AG10803 (cell line): Measurements from ENCODE around the gene TMEM140.

Experiments
- DNase-seq: peaks from one replicate; pipeline ENCODE4 v3.0.0; 2010; ENCODE audit warnings: low read depth
- H3K4me3 ChIP-seq: 2 replicates; pipeline ENCODE4 v1.5.1; 2011; ENCODE audit warnings: mild to moderate bottlenecking, low read length, control low read depth
- CTCF ChIP-seq: conservative IDR thresholded peaks from 2 replicates; pipeline ENCODE4 v1.5.1; 2011; ENCODE audit warnings: mild to moderate bottlenecking, low read length, control low read depth, inconsistent platforms

The TMEM140 gene

GRCh38 chr7:135188298-135188984 lies 40.6 kb downstream of the TMEM140 start:
- no peak overlapping the region for H3K4me3 ChIP-seq
- no peak for DNase-seq
- TF ChIP-seq CTCF, result no peak

- DNase-seq, result no peak
- H3K4me3 ChIP-seq, result no peak overlapping the region
- TF ChIP-seq CTCF, result no peak
These were observed 41.4 kb downstream of the TMEM140 start for GRCh38 chr7:135189221-135189662.

GRCh38 chr7:135189961-135190360 lies 42.1 kb downstream of the TMEM140 start:
- DNase-seq, result peak; percentile 72
- TF ChIP-seq CTCF, result no peak
- no peak overlapping the region for H3K4me3 ChIP-seq

- no peak for TF ChIP-seq CTCF
- no peak for DNase-seq
- H3K4me3 ChIP-seq, result no peak overlapping the region
These were observed 42.8 kb downstream of the TMEM140 start for GRCh38 chr7:135190703-135191102.

- no peak for TF ChIP-seq CTCF
- DNase-seq, result no peak
- H3K4me3 ChIP-seq, result no peak overlapping the region
These were observed 45.2 kb downstream of the TMEM140 start for GRCh38 chr7:135192914-135193536.

- no peak overlapping the region for H3K4me3 ChIP-seq
- DNase-seq, result peak; percentile 94
- no peak for TF ChIP-seq CTCF
These were observed 45.8 kb downstream of the TMEM140 start for GRCh38 chr7:135193615-135194081.

- no peak for DNase-seq
- no peak overlapping the region for H3K4me3 ChIP-seq
These were observed 46.7 kb downstream of the TMEM140 start for GRCh38 chr7:135194494-135195095.

More at GRCh38 chr7:135194494-135195095, 46.7 kb downstream of the TMEM140 start:
- no peak for TF ChIP-seq CTCF
